T47D (cell line): Measurements from ENCODE around the gene FMN2.

Experiments used
- DNase-seq, 2 experiments: peaks; one replicate each; pipeline versions ENCODE4 v3.0.0 to v3.0.0-alpha.2; 2011 to 2012; ENCODE audit warnings: low read depth in 1 of 2, low spot score in 1 of 2
- JUND ChIP-seq: IDR thresholded peaks from 2 replicates; pipeline ENCODE4 v1.6.1; 2012; ENCODE audit warnings: low read depth
- in situ Hi-C: cut with HindIII; loops from 2 replicates; pipeline ENCODE4 v1.10.0; 2016; ENCODE audit warnings: low sequenced_read_pairs, low pct_unique_long_range_greater_than_20kb

FMN2 gene

GRCh38 chr1:240503558-240503957 is 411.9 kb downstream of the FMN2 start:
- no peak for TF ChIP-seq JUND

DNA sequence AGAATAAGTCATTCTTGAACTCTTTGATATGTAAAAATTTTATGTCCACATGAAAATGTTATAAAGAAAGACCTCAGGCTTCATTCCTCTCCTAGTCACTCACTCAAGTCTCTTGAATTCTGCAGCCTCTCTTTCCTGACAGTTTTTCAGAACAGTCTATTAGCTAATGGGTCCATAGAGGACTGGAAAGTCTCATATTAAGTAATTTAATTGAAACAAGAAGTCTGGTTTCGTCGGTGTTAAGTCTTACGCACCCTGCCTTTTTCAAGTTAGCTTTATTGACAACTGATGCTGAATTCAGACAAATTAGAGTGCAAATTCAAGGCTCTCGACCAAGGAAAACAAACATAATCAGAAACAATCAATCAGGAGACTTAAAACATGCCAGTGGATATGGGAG is 414.5 kb downstream of the FMN2 start:
- TF ChIP-seq JUND, result no peak
- in situ Hi-C loops, result no loop called here

More at GRCh38 chr1:240503558-240503957, 411.9 kb downstream of the FMN2 start:
- DNase-seq, result no peak
- in situ Hi-C loops, result no loop called here

DNA sequence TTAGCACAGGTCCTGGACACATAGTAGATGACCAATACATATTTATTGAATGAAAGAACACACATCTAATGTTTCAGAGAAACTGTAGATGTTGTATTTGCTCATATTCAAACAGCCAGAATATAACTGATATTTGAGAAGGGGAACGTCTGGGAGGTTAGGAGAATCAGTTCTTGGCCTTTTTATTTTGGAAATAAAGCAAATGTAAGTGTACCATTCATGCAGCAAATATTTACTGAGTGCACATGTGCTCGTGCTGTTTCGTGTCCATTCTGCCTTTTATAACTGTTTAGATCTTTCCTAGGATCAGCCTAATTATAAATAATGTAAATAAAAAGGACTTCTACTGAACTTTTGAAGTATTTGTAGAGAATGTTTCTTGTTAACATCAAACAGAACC is 416.5 kb downstream of the FMN2 start:
- TF ChIP-seq JUND, result no peak
- DNase-seq, result no peak
- in situ Hi-C loops, result no loop called here

More for the DNA sequence above, 414.5 kb downstream of the FMN2 start:
- DNase-seq, result no peak

GRCh38 chr1:240508950-240509349 is 417.3 kb downstream of the FMN2 start:
- in situ Hi-C loops, result no loop called here

DNA sequence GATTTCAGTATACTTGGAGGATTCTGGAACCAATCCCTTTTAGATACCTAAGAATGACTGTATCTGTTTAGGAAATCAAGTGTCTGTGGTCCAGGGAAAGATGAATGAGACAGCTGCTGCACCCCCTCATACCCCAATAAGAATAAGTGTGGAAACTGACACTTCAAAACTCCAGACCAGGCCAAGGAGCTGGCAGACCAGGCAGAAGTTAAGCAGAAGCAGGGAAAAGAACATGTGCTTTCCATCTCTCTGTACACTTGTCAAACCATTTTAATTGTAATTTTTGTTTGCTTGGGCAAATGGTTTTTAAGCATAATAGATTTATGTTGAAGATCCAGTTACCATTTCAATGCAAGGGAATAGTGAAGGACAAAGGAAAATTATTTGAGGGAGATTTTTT is 420.1 kb downstream of the FMN2 start:
- TF ChIP-seq JUND, result no peak
- in situ Hi-C loops, result no loop called here
- no peak for DNase-seq

More at GRCh38 chr1:240508950-240509349, 417.3 kb downstream of the FMN2 start:
- no peak for TF ChIP-seq JUND
- DNase-seq, result no peak

DNA sequence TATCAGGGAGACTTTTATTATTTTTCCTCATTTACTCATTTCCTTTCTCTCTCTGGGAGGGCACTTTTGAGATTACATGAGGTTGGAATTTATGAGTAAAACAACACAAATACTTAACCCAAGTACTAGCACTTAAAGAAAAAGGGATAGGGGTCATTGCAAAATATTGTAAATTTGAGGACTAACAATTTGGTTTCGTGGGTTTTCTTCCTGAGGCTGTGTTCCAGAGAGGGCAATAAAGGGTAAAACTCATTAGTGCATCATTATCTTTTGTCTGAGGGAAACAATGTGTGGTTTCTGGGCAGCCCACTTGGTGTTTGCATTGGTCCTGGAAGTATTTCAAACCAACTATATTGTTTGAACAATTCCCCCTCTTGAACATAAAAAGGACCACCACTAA is 423.8 kb downstream of the FMN2 start:
- no peak for DNase-seq
- in situ Hi-C loops, result no loop called here
- no peak for TF ChIP-seq JUND

DNA sequence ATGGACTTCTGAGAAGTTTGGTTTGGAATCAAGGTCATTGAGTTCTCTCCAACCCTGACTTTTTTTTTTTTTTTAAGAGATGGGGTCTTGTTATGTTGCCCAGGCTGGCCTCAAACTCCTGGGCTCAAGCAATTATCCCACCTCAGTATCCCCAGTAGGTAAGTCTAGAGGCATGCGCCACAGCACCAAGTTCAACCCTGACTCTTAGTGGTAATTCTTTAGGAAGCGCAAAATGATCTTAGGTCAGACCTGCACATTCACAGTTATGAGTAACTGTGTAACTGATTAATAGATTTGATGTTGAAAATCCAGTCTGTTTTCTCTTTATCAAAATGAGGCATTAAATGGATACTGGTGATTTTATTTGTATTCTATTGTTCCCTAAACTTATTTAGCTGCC is 424.4 kb downstream of the FMN2 start:
- DNase-seq, result no peak
- no peak for TF ChIP-seq JUND
- in situ Hi-C loops, result no loop called here

- no peak for TF ChIP-seq JUND
- DNase-seq, result no peak
- in situ Hi-C loops, result no loop called here
These were observed 426.2 kb downstream of the FMN2 start for GRCh38 chr1:240517891-240518290.

GRCh38 chr1:240522122-240522822 is 430.6 kb downstream of the FMN2 start:
- DNase-seq, result no peak
- in situ Hi-C loops, result no loop called here
- no peak for TF ChIP-seq JUND

GRCh38 chr1:240524356-240525069 is 432.8 kb downstream of the FMN2 start:
- in situ Hi-C loops, result no loop called here
- no peak for TF ChIP-seq JUND
- no peak for DNase-seq
